Adipocyte (in vitro differentiated cells): ENCODE results near the gene TOM1.
A peak's percentile ranks its signal among the peaks of the same experiment; 100 is the strongest.

ENCODE experiments used
- DNase-seq: peaks from one replicate; pipeline ENCODE4 v3.0.0-alpha.2; 2015; ENCODE audit warnings: low read depth
- H3K27me3 ChIP-seq: replicated peaks from 2 replicates; pipeline ENCODE4 v1.7.0; 2013; ENCODE audit warnings: mild to moderate bottlenecking, low read length, moderate library complexity; ENCODE audit not compliant: control insufficient read depth, insufficient read depth
- H3K36me3 ChIP-seq: 2 replicates; pipeline ENCODE4 v1.7.0; 2013; ENCODE audit warnings: low read length, mild to moderate bottlenecking, moderate library complexity; ENCODE audit not compliant: control insufficient read depth, insufficient read depth, severe bottlenecking
- H3K4me1 ChIP-seq: 2 replicates; pipeline ENCODE4 v1.7.0; 2013; ENCODE audit warnings: mild to moderate bottlenecking, low read length, moderate library complexity; ENCODE audit not compliant: control insufficient read depth, insufficient read depth
- H3K4me3 ChIP-seq: 2 replicates; pipeline ENCODE4 v1.7.0; 2013; ENCODE audit warnings: mild to moderate bottlenecking, low read length, moderate library complexity
- H3K9ac ChIP-seq: 2 replicates; pipeline ENCODE4 v1.7.0; 2013; ENCODE audit warnings: mild to moderate bottlenecking, low read length, moderate library complexity
- H3K9me3 ChIP-seq: 2 replicates; pipeline ENCODE4 v1.7.0; 2013; ENCODE audit warnings: mild to moderate bottlenecking, low read length, moderate library complexity; ENCODE audit not compliant: control insufficient read depth

The TOM1 gene

GRCh38 chr22:35275580-35275979 is 24.1 kb upstream of the TOM1 start:
- H3K36me3 ChIP-seq: peaks cover 39% of the 10 kb centered on the region
- no peaks in the 10 kb centered on the region for H3K9me3 ChIP-seq
- no peaks in the 10 kb centered on the region for H3K27me3 ChIP-seq
- H3K9ac ChIP-seq: no peak overlapping the region
- no peak overlapping the region for H3K4me3 ChIP-seq
- H3K4me1 ChIP-seq: no peaks in the 10 kb centered on the region
- DNase-seq: no peak

DNA sequence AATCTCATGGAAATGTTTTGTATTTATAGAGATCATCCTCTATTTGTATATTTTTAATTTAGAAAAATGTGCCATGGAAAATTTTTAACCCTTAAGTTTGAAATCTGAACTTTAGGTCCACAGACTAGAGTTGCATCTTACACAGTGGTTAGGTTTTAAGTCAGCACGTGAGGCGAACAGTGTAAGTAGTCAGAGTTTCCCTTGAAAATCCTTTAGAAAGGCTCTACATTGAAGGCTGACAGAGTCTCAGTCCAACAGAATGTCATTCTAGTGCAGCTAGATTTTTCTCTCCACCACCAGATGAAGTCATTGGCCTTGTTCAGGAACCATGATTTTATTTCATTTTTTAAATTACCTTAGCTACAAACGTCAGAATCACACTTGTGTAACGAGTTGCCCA is 23.7 kb upstream of the TOM1 start:
- no peaks in the 10 kb centered on the region for H3K27me3 ChIP-seq
- no peak overlapping the region for H3K9ac ChIP-seq
- H3K4me1 ChIP-seq: no peaks in the 10 kb centered on the region
- DNase-seq: no peak
- no peaks in the 10 kb centered on the region for H3K9me3 ChIP-seq
- H3K36me3 ChIP-seq: peaks cover 41% of the 10 kb centered on the region
- no peak overlapping the region for H3K4me3 ChIP-seq

DNA sequence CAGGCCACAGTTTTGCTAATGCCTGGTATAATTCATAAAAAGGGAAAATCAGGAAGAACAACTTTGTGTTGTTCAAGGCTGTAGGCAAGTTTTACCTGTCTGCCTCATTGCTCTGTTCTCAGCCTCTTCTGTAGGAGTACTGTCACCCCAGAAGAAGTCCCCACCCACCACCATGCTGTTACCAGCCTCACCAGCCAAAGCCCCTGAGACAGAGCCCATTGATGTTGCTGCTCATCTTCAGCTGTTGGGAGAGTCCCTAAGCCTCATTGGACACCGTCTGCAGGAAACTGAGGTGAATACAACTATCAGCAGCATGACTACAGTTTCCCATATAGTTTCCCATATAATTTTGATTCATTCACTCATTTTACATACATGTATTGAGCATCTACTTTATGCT is 11.6 kb upstream of the TOM1 start:
- H3K27me3 ChIP-seq: no peaks in the 10 kb centered on the region
- no peaks in the 10 kb centered on the region for H3K9me3 ChIP-seq
- no peaks in the 10 kb centered on the region for H3K4me1 ChIP-seq
- H3K36me3 ChIP-seq: peaks cover 85% of the 10 kb centered on the region
- no peak for DNase-seq
- H3K4me3 ChIP-seq: no peak overlapping the region
- H3K9ac ChIP-seq: no peak overlapping the region

- Histone ChIP-seq H3K36me3 (peaks cover 87% of the 10 kb centered on the region), H3K27me3 (no peaks in the 10 kb centered on the region), H3K9me3 (no peaks in the 10 kb centered on the region), H3K4me1 (no peaks in the 10 kb centered on the region), H3K4me3 (no peak overlapping the region), H3K9ac (no peak overlapping the region)
- DNase-seq: peak; percentile 13
Measured at GRCh38 chr22:35292786-35293185, 6.9 kb upstream of the TOM1 start.

DNA sequence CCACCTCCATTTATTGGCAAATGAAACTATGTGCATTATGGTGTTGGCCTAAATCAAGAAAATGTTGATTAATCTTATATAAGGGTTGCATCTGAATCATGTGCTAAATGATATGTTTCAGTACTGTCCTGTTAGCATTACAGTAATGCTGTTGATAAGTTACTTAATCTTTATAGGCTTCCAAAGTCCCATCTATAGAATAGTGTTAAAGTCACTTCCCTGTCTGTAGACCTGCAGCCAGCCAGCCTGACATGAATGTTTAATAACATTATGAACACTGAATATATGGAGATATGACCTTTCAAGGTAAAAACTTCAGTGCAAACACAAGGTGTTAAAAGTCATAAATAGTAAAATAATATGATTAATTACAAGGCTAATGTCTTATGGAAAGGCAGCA is 3.6 kb upstream of the TOM1 start:
- H3K4me1 ChIP-seq: peaks cover 10% of the 10 kb centered on the region
- H3K36me3 ChIP-seq: peaks cover 59% of the 10 kb centered on the region

GRCh38 chr22:35299217-35299672 is 449 bp upstream of the TOM1 start:
- Histone ChIP-seq H3K9ac (peak overlapping the region; percentile 96), H3K9me3 (no peaks in the 10 kb centered on the region)
- peak; percentile 59 for DNase-seq

More for the DNA sequence above, 3.6 kb upstream of the TOM1 start:
- no peak for DNase-seq
- no peak overlapping the region for H3K4me3 ChIP-seq
- no peak overlapping the region for H3K9ac ChIP-seq
- H3K27me3 ChIP-seq: no peaks in the 10 kb centered on the region
- no peaks in the 10 kb centered on the region for H3K9me3 ChIP-seq

GRCh38 chr22:35301372-35301874 is 1.7 kb downstream of the TOM1 start:
- Histone ChIP-seq H3K9me3 (no peaks in the 10 kb centered on the region), H3K4me3 (peak overlapping the region; percentile 88), H3K9ac (peak overlapping the region; percentile 96), H3K36me3 (peaks cover 8% of the 10 kb centered on the region), H3K27me3 (no peaks in the 10 kb centered on the region), H3K4me1 (peaks cover 24% of the 10 kb centered on the region)
- peak; percentile 99 for DNase-seq

More at GRCh38 chr22:35299217-35299672, 449 bp upstream of the TOM1 start:
- H3K36me3 ChIP-seq: peaks cover 27% of the 10 kb centered on the region
- H3K4me1 ChIP-seq: peaks cover 21% of the 10 kb centered on the region
- H3K4me3 ChIP-seq: peak overlapping the region; percentile 88
- H3K27me3 ChIP-seq: no peaks in the 10 kb centered on the region

DNA sequence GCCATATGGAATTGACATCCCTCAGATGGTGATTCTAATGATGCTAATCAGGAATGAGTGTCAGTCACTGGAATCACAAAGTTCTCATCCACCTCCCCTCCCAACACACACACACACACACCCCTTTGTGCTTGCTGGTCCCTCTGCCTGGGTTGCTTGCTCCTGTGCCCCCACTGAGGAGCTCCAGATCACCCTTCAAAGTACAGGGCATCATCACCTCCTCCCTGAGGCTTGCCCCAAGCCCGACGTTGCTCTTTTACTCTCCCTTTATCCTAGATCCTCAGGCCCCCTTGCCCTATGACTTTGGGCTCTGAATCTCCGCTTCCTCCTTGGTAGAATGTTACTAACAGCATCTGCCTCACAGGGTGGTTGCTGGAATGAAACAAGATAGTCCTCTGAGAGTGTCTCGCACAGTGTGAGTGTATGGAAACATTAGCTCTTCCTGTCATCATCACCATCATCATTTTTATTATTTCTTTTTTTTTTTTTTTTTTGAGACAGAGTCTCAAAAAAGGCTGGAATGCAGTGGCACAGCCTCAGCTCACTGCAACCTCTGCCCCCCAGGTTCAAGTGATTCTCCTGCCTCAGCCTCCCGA is 3.4 kb downstream of the TOM1 start:
- Histone ChIP-seq H3K9me3 (no peaks in the 10 kb centered on the region), H3K9ac (no peak overlapping the region), H3K4me1 (peaks cover 31% of the 10 kb centered on the region), H3K4me3 (no peak overlapping the region), H3K27me3 (no peaks in the 10 kb centered on the region), H3K36me3 (no peaks in the 10 kb centered on the region)
- no peak for DNase-seq

GRCh38 chr22:35305525-35306070 is 5.9 kb downstream of the TOM1 start:
- Histone ChIP-seq H3K9me3 (no peaks in the 10 kb centered on the region), H3K4me1 (peaks cover 30% of the 10 kb centered on the region), H3K9ac (no peak overlapping the region), H3K27me3 (no peaks in the 10 kb centered on the region), H3K4me3 (no peak overlapping the region), H3K36me3 (peaks cover 5% of the 10 kb centered on the region)
- DNase-seq: no peak

DNA sequence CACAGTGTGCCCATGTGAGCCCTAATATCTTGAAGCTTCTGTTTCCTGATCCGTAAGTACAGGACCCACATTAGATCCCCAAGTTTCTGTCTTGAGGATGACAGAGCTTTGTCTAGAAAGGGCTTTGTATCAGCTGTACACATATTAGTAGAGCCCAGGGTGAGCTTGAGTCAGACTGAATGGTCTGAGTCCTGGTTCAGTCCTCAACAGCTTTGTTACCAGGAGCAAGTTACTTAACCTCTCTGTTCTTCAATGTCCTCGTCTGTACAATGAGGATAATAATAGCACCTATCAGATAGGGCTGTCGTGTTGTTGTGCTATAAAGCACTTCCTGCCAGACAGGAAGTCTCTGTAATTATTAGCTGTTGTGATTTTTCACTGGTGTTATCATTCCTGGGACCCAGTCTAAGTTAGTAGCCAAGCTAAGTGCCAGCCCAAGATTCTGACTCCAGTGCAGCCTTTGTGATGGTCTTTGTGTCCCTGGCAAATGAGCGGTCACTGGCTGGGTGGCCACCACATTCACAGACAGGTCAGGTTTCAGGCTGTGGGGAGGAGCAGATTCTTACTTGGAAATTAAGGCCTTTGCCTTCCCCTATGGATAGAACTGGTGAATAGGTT is 6.8 kb downstream of the TOM1 start:
- Histone ChIP-seq H3K4me1 (peaks cover 28% of the 10 kb centered on the region), H3K9me3 (no peaks in the 10 kb centered on the region), H3K4me3 (no peak overlapping the region), H3K27me3 (no peaks in the 10 kb centered on the region), H3K36me3 (peaks cover 5% of the 10 kb centered on the region), H3K9ac (no peak overlapping the region)
- DNase-seq: no peak

GRCh38 chr22:35307372-35307771 is 7.7 kb downstream of the TOM1 start:
- H3K36me3 ChIP-seq: peaks cover 5% of the 10 kb centered on the region
- peaks cover 21% of the 10 kb centered on the region for H3K4me1 ChIP-seq
- H3K9ac ChIP-seq: no peak overlapping the region
- no peaks in the 10 kb centered on the region for H3K27me3 ChIP-seq
- no peak overlapping the region for H3K4me3 ChIP-seq
- no peaks in the 10 kb centered on the region for H3K9me3 ChIP-seq
- no peak for DNase-seq
